NOMO-1 (cell line): ENCODE data around the gene SLC7A7.
A peak's percentile ranks its signal among the peaks of the same experiment; 100 is the strongest.
"Not testable (repeated sequence)": the region's sequence is repeated elsewhere in the genome, so short reads cannot be mapped to it uniquely, and the experiment has no call there.

Source experiments
- DNase-seq, 2 experiments: peaks; one replicate each; lab custom pipeline; 2025; ENCODE audit not compliant: unreplicated experiment in 2 of 2; lab: John Stamatoyannopoulos, UW

SLC7A7 gene

DNA sequence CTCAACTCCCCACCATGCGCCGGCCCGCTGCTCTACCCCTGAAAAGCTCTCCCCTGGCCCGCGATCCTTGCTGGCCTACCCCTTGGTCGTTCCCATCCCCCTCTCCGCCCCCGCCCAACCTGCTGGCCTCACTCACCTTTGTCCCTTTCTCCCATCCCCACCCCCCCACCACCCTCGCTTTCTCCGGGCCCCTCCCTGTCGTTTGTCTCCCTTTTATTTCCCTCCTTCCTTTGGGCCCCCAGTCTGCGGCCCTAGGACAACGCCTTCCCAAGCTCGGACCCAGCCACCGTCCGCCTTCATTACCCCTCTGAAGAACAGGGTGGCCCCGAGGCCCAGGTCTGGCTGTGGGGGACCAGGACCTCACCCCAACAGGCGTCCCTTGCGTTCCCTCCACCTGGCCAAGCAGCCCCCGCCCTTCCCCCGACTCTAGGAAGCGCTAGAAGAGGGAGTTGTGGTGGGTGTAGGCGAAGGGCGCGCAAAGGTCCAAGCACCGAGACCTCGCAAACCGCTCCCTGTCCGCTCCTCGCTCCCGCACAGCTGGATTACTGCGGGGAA, 6.9 kb upstream of the SLC7A7 start:
- no peak for DNase-seq

- DNase-seq: no peak
Observed at GRCh38 chr14:22821193-22822015, 6.2 kb upstream of the SLC7A7 start.

DNA sequence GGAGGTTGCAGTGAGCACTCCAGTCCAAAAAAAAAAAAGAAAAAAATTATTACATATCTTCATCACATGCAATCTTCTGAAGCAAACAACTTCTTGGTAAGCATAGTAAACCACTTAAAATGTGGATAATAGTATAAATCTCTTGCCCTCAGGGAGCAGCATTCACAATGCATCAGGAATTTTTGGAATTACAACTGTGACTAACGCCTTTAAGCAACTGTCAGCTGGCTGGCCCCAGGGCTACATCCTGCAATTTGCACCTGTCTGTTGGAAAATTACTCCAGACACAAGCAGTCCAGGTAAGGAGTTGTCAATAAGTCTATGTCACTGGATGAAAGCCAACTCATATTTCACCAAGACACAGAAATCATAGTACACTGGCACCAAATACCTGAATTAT, 5.5 kb upstream of the SLC7A7 start:
- DNase-seq: no peak

- DNase-seq: no peak
Observed at GRCh38 chr14:22819151-22819988, 4.1 kb upstream of the SLC7A7 start.

DNA sequence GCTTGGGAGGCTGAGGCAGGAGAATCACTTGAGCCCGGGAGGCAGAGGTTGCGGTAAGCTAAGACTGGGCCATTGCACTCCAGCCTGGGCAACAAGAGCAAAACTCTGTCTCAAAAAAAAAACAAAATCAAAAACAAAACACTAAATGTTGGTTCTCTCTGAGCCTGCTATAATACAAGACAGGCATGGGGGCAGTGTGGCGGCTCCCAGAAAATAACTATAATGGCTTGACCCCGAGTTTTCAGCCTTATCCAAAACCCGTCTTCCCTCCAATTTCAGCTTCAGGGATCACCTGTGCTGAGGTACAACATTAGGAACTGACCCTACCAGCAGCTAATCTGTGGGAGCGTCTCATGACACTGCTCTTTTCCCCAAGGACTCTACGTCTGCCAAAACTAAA, 862 bp downstream of the SLC7A7 start:
- DNase-seq: no peak

DNA sequence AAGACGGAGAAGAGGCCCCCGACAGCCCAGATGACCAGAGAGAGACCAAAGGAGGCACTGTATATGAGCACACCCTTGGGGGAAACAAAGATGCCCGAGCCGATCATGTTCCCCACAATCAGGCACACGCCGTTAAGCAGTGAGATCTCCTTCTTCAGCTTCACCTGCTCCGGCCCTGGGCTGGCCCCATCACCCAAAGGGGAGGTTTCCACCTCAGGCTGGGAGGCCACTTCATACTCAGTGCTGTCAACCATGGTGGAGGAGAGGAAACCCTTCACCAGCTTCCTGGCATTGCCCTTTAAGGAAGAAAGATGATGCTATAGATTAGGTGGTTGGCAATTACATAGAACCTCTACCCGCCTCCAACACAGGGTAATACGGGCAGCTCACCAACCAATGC, 2.1 kb downstream of the SLC7A7 start:
- no peak for DNase-seq

GRCh38 chr14:22812744-22813143, 2.5 kb downstream of the SLC7A7 start:
- no peak for DNase-seq

GRCh38 chr14:22811722-22812121, 3.5 kb downstream of the SLC7A7 start:
- DNase-seq: peak; percentile 42 to 53

GRCh38 chr14:22808388-22809209, 6.6 kb downstream of the SLC7A7 start:
- no peak for DNase-seq

DNA sequence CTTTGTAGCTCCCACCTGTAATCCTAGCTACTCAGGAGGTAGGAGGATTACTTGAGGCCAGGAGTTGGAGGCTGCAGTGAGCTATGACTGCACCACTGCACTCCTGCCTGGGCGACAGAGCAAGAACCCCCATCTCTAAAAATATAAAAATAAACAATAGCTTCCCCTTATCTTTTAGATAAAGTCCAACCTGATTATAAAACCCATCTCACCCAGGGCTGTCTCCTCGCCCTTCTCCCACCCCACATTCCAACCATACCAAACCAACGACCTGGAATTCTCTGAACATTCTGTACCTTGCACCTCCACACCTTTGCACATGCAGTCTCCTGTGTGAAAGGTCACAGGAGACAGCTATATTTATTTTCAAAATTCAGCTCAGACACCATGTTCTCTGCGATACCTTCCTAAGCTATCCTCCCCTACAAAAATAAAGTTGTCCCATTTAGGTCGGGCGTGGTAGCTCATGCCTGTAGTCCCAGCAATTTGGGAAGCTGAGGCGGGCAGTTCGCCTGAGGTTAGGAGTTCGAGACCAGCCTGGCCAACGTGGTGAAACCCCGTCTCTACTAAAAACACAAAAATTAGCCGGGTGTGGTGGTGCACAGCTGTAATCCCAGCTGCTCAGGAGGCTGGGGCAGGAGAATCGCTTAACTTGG, 7.7 kb downstream of the SLC7A7 start:
- no peak for DNase-seq

DNA sequence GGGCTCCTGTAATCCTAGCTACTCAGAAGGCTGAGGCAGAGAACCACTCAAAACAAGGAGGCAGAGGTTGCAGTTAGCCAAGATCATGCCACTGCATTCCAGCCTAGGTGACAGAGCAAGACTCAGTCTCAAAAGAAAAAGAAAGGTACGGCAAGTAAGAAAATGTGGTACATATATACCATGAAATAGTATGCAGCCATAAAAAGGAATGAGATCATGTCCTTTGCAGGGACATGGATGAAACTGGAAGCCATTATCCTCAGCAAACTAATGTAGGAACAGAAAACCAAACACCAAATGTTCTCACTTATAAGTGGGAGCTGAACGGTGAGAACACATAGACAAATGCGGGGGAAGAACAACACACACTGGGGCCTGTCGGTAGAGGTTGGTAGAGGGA, 10.0 kb downstream of the SLC7A7 start:
- DNase-seq: not testable (repeated sequence)

- no peak for DNase-seq
Observed at GRCh38 chr14:22803687-22803974, 11.6 kb downstream of the SLC7A7 start.

DNA sequence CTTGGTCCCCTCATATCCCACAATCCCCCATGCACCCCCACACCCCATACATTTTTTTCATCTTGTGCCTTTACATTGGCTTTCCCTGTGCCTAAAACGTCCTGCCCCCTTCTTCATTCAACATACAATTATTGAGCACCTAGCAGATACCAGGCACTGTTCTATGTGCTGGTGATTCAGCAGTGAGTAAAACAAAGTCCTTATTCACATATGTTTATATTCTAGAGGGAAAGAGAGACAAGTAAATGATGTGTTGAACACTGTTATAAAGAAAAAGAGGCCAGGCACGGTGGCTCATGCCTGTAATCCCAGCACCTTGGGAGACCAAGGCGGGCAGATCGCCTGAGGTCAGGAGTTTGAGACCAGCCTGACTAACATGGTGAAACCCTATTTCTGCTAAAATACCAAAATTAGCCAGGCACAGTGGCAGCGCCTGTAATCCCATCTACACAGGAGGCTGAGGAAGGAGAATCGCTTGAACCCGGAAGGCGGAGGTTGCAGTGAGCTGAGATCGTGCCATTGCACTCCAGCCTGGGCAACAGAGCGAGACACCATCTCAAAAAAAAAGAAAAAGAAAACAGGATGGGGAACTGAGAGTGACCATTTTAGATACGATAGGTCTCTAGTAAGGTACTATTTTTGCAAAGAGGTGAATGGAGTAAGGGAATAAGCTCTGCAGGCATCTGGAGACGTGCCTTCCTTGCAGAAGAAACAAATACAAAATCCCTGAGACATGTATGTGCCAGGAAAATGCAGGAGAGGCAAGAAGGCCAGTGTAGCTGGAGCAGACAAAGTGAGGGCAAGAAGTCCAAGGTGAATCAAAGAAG, 12.2 kb downstream of the SLC7A7 start:
- DNase-seq: no peak

- no peak for DNase-seq
Observed at GRCh38 chr14:22801716-22802115, 13.5 kb downstream of the SLC7A7 start.

DNA sequence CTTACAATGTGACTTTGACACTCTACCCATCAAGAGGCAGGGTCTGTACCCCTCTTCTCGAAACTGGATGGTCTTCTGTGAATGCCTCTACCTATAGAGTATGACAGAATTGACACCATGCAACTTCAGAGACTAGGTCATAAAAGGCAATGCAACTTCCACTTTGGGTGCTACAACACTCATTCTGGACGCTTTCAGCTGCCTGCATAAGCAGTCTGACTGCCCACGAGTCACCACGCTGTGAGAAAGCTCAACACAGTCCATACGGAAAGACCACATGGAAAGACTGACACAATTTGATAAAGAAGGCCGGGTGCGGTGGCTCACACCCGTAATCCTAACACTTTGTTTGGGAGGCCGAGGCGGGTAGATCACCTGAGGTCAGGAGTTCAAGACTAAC, 14.9 kb downstream of the SLC7A7 start:
- DNase-seq: no peak

DNA sequence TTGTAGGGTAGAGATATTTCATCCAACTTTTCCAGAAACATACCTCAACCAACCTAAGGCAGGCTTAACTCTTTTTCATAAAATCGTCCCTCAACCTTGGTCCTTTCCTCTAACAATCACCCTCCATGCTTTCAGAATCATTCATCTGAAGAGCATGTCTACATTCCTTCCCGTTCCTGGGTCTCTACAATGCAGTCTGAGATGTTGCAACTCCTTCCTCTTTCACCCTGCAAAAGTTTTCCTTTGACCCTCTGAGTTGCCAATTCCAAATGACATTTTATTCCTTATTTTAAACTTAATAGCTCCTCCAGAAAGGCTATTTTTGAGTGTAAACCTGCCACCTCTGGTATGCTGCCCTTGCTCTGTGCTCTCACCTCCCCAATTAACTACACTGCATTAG, 16.7 kb downstream of the SLC7A7 start:
- peak in 1 of 2 experiments; percentile 53 for DNase-seq

DNA sequence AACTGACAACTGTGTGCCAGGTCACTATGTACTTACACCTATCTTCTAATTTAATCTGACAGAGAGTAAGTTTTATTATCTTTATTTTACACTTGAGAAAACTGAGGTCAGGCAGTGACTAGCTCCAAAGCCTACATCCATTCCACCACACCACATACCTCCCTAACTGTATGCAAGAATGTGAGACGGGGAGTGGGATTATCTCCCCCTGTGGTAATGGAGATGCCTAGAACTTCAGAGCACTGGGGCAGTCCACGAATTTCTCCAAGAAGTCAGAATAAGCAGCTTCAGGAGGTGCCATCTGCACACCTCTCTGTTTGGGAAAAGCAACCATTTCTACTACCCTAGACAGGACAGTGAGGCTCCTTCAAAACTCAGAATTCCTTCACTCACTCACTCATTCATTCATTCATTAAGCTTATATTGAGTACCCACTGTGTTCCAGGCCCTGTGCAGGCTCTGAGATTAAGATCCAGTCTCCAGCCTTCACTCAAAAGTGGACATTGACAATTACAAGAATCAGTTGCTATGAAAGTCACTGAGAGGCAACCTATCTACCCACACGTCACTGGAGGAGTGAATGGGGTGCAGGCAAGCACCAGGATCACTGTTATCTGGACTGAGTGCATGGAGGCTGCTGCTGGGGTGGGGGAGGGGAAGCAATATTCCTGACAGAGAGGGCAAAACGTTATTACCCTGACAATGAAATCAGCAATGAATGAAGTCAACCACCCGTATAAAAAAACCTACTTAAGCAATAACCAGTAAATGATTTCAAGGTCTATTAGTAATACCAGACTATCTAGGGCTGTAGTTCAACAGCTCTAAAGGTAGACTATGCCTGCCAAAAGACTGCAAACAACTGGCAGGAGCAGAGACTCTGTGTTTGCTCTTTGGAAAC, 18.0 kb downstream of the SLC7A7 start:
- no peak for DNase-seq

DNA sequence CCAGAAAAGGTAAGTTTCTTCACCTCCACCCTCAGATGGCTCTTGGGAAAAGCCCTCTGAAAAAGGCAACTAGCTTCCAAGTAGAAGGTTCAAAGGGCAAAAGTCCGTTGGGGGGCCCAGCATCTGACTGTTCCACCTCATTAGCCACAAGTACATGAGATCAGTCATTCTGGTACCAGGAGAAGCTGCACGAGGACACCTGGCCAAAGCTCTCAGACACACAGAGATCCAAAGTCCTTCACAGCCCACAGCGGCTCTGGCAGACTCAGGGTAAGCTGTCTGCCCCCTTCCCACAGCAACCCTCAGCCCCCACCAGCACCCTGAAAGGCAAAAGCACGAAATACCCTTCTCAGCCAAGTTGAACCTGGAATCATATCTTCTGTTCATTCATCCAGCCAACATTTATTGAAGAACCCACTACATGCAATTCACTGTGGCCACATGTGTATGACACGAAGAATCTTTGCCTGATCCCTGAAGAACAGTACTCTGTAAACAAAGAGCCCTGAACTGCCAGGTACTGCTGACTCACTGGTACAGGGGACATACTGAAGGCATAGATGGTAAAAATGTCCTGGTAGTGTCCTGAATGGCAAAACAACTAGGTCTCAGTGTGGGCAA, 19.0 kb downstream of the SLC7A7 start:
- DNase-seq: no peak
